Parathyroid adenoma (tissue), 2 donors: Measurements from ENCODE around the gene KRT33A.

ENCODE experiments used
- H2AFZ ChIP-seq: fragments of 300-600 bp; sonication (generic); one replicate; pipeline ENCODE4 v1.7.0; 2017; ENCODE audit warnings: antibody characterized with exemption, mild to moderate bottlenecking
- H3K27ac ChIP-seq: fragments of 300-600 bp; sonication (generic); one replicate; pipeline ENCODE4 v1.7.0; 2017
- H3K27me3 ChIP-seq: fragments of 300-600 bp; sonication (generic); one replicate; pipeline ENCODE4 v1.7.0; 2017; ENCODE audit warnings: low read length; ENCODE audit not compliant: control insufficient read depth, insufficient read depth
- H3K36me3 ChIP-seq: fragments of 300-600 bp; sonication (generic); one replicate; pipeline ENCODE4 v1.7.0; 2017; ENCODE audit warnings: low read length; ENCODE audit not compliant: control insufficient read depth, insufficient read depth
- H3K4me1 ChIP-seq: fragments of 300-600 bp; sonication (generic); one replicate; pipeline ENCODE4 v1.7.0; 2017; ENCODE audit warnings: control low read depth
- H3K4me2 ChIP-seq: fragments of 300-600 bp; sonication (generic); one replicate; pipeline ENCODE4 v1.7.0; 2017; ENCODE audit warnings: low read length
- H3K4me3 ChIP-seq: fragments of 300-600 bp; sonication (generic); one replicate; pipeline ENCODE4 v1.7.0; 2017; ENCODE audit warnings: low read depth, low read length
- H3K79me2 ChIP-seq: fragments of 300-600 bp; sonication (generic); one replicate; pipeline ENCODE4 v1.7.0; 2017; ENCODE audit warnings: control low read depth
- H3K9ac ChIP-seq: fragments of 300-600 bp; sonication (generic); one replicate; pipeline ENCODE4 v1.7.0; 2017; ENCODE audit warnings: mild to moderate bottlenecking
- H3K9me3 ChIP-seq: fragments of 300-600 bp; sonication (generic); one replicate; pipeline ENCODE4 v1.7.0; 2017; ENCODE audit warnings: low read length; ENCODE audit not compliant: control insufficient read depth
- CTCF ChIP-seq: fragments of 300-600 bp; sonication (generic); IDR thresholded peaks from one replicate; pipeline ENCODE4 v1.7.0; 2017; ENCODE audit warnings: antibody characterized with exemption, mild to moderate bottlenecking
- donor health status: primary hyperparathyroidism.

The KRT33A gene

GRCh38 chr17:41301204-41301790 lies 49.3 kb downstream of the KRT33A start:
- H3K9ac ChIP-seq: no peak overlapping the region
- H2AFZ ChIP-seq: no peak overlapping the region
- no peak overlapping the region for H3K27ac ChIP-seq
- H3K36me3 ChIP-seq: no peaks in the 10 kb centered on the region
- no peak overlapping the region for H3K4me3 ChIP-seq
- H3K79me2 ChIP-seq: no peaks in the 10 kb centered on the region
- no peaks in the 10 kb centered on the region for H3K9me3 ChIP-seq
- H3K4me1 ChIP-seq: no peaks in the 10 kb centered on the region
- no peak overlapping the region for H3K4me2 ChIP-seq
- H3K27me3 ChIP-seq: no peaks in the 10 kb centered on the region
- TF ChIP-seq CTCF: no peak

GRCh38 chr17:41298458-41299135 lies 52.0 kb downstream of the KRT33A start:
- Histone ChIP-seq H3K4me3 (no peak overlapping the region), H3K9me3 (no peaks in the 10 kb centered on the region), H3K36me3 (no peaks in the 10 kb centered on the region), H3K4me2 (no peak overlapping the region), H3K27me3 (no peaks in the 10 kb centered on the region), H3K79me2 (no peaks in the 10 kb centered on the region), H3K4me1 (no peaks in the 10 kb centered on the region), H3K27ac (no peak overlapping the region), H2AFZ (no peak overlapping the region), H3K9ac (no peak overlapping the region)
- no peak for TF ChIP-seq CTCF

- Histone ChIP-seq H3K9me3 (no peaks in the 10 kb centered on the region), H2AFZ (no peak overlapping the region), H3K79me2 (no peaks in the 10 kb centered on the region), H3K4me3 (no peak overlapping the region), H3K27me3 (no peaks in the 10 kb centered on the region), H3K27ac (no peak overlapping the region), H3K36me3 (no peaks in the 10 kb centered on the region), H3K9ac (no peak overlapping the region), H3K4me1 (no peaks in the 10 kb centered on the region), H3K4me2 (no peak overlapping the region)
- no peak for TF ChIP-seq CTCF
Measured at GRCh38 chr17:41296846-41297245, 53.8 kb downstream of the KRT33A start.
